ENCODE results near the gene VPS9D1.

VPS9D1 gene

DNA sequence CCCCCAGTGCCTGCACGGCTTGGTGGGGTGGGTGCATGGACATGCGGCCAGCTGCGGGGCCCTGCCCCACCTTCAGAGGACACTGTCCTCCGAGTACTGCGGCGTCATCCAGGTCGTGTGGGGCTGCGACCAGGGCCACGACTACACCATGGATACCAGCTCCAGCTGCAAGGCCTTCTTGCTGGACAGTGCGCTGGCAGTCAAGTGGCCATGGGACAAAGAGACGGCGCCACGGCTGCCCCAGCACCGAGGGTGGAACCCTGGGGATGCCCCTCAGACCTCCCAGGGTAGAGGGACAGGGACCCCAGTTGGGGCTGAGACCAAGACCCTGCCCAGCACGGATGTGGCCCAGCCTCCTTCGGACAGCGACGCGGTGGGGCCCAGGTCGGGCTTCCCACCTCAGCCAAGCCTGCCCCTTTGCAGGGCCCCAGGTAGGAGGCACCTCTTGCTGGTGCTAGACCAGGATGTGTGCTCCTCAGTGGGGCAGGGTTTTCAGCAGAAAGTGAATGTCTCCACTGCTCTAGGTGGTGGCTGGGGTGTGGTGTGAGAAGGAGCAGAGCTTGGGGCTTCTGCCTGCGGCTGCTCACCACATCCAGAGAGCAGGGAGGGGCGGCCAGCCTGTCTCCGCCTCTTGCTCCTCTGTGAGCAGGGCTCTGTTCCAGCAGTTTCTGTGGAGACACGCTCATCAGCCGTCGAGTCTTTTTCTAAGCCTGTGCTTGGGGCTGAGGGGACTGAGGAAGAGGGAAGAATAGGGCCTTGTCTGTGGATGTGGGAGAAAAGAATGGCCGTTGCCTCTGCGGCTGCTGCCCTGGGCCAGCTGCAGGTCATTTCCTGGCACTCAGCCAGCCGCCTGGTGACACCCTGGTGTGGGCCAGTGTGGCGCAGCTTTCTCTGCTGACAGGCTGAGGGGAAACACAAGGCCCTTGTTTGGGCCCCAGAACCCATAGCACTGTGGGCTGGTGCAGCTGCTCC, 2.9 kb upstream of the VPS9D1 start:
- DNase-seq (ENCODE audit: insufficient read length, low spot score): no peak
- no peak for FAIRE-seq
- no peak for TF ChIP-seq POLR2A (IDR thresholded peaks at IDR 0.05; ENCODE audit: low read depth, low read length)

DNA sequence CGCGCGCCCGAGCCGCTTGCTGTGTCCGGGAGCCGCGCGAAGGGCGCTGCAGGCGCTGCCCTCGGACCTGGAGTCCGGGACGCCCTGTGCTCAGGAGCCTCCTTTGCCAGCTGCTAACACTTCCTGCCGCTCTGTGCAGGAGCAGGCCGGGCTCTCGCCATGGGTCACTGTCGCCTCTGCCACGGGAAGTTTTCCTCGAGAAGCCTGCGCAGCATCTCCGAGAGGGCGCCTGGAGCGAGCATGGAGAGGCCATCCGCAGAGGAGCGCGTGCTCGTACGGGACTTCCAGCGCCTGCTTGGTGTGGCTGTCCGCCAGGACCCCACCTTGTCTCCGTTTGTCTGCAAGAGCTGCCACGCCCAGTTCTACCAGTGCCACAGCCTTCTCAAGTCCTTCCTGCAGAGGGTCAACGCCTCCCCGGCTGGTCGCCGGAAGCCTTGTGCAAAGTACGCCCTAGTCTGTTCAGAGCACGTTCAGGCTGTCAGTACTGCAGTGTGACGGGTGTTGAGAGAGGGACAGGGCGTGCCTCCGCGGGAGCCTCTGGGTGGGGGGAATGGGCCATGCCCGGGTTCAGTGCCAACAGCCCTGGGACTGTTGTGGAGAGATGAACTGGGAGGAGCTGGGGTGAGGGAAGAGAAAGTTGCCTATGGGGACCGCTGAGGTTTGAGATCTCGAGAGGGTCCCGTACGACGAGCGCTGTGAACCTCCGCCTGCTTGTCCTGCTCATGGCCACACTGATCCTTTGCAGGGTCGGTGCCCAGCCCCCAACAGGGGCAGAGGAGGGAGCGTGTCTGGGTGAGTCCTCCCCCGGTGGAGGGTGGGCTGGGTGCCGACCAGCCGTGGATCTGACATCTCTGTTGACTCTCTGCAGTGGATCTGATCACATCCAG, 1.9 kb upstream of the VPS9D1 start:
- no peak for TF ChIP-seq POLR2A (IDR thresholded peaks at IDR 0.05; ENCODE audit: low read depth, low read length)
- FAIRE-seq (no peak), DNase-seq (ENCODE audit: insufficient read length, low spot score) (no peak)

DNA sequence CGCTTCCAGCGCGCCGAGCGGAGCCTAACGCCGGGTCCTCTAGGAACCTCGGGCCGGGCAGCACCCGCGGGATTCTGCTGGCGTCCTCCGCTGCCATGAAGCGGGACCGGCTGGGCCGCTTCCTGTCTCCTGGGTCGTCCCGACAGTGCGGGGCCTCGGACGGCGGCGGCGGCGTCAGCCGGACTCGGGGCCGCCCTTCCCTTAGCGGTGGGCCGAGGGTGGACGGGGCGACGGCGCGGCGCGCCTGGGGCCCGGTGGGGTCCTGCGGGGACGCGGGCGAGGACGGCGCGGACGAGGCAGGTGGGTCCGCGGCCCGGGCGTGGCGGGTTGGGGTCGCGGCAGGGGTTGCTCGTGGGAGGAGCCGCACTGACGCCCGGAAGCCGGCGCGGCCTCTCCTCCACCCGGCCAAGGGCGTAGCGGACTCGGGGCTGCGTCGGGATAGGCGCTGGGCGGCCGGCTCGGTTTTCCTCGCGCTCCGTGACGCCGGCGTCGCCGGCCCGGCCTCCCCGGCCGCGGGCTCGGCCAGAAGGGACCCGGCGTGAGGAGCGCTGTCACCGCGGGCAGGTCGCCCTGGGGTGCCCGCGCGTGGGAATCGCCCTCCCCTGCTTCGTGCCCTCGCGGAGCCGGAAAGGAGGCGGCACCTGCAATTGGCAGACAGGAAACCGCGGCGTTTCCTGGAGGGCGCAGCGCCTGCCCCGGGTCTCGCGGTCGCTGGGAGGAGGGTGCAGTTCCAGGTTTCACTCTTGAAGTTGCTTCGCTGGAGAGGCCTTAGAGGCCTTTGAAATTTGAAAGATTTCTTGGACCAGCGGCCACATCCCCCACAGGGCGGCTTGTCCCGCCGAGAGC, 1.1 kb upstream of the VPS9D1 start:
- DNase-seq (ENCODE audit: insufficient read length, low spot score): no peak

DNA sequence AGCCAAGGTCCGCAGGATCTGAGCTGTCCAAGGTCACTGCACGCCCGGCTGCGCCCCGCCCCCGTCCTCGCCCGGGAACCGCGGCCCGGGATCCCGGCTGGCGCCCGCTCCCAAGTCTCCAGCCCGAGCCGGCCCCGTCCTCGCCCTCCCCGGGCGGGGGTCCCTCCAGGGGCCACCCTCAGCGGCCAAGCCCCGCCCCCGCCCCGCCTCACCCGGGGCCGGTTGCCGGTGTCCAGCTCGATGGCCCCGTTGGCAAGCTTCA, 216 bp downstream of the VPS9D1 start:
- DNase-seq (ENCODE audit: insufficient read length, low spot score): no peak
- no peak for FAIRE-seq
- no peak for TF ChIP-seq POLR2A (IDR thresholded peaks at IDR 0.05; ENCODE audit: low read depth, low read length)

More for the DNA sequence above, 1.1 kb upstream of the VPS9D1 start:
- no peak for FAIRE-seq
- peak; percentile 2; the same call in 1 of the 2 replicates for TF ChIP-seq POLR2A (IDR thresholded peaks at IDR 0.05; ENCODE audit: low read depth, low read length)

DNA sequence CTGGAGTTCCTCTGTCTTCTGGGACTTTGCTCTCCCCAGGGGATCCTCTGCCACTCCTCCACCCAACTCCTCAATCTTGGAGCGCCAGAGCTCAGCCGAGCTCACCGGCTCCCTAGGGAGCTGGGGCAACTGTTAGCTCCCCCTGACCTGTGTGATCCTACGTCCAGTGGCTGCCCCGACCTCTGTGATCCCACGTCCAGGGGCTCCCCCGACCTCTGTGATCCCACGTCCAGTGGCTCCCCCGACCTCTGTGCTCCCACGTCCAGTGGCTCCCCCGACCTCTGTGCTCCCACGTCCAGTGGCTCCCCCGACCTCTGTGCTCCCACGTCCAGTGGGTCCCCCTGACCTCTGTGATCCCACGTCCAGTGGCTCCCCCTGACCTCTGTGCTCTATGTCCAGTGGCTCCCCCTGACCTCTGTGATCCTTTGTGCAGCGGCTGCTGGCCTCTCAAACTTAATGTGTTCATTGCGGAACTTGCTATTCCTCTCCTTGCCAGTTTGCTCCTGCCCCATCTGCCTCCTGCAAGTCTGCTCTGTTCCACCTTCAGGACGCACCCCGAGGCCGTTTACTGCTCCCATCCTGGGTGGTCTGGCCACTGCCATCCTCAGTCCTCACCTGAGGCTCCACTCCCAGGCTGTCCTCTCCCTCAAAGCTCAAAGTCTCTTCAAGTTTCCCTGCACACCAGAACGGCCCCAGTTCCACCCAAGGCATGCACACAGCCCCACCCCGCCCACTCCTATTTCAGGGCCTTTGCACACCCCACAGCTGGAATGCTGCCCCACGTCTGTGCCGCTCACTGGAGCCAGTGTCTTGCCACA, 2.8 kb downstream of the VPS9D1 start:
- no peak for DNase-seq (ENCODE audit: insufficient read length, low spot score)
- no peak for TF ChIP-seq POLR2A (IDR thresholded peaks at IDR 0.05; ENCODE audit: low read depth, low read length)
- FAIRE-seq: no peak

DNA sequence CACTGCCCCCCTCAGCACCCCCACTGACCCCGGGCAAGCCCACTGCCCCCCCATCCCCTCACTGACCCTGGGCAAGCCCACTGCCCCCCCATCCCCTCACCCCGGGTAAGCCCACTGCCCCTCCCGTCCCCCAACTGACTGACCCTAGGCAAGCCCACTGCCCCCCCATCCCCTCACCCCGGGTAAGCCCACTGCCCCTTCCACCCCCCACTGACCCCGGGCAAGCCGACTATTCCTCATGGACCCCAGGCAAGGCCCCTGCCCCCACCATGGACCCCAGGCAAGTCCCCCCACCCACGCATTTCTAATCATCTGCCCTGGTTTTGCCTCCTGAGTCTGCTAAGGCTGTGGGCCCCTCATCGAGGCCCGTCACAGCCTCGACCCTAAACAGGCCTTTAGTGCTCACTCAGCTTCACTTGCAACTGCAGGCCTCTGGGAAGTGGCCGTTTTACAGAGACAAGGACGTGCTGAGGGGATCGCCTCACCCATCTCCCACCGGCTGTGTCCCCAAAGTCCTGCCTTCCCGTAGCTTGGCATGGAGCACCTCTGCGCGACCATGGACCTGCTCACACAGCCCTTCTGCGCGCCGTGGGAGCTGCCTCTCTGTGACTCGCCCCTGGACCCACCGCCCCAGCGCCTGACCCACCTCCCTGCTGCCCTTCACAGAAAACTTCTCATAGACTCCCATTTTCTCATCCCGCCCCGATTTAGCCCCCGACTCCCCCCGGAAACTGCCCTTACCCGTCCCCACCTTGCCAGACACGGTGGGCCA, 3.6 kb downstream of the VPS9D1 start:
- TF ChIP-seq POLR2A (IDR thresholded peaks at IDR 0.05; ENCODE audit: low read depth, low read length): no peak
- FAIRE-seq (no peak), DNase-seq (ENCODE audit: insufficient read length, low spot score) (no peak)

DNA sequence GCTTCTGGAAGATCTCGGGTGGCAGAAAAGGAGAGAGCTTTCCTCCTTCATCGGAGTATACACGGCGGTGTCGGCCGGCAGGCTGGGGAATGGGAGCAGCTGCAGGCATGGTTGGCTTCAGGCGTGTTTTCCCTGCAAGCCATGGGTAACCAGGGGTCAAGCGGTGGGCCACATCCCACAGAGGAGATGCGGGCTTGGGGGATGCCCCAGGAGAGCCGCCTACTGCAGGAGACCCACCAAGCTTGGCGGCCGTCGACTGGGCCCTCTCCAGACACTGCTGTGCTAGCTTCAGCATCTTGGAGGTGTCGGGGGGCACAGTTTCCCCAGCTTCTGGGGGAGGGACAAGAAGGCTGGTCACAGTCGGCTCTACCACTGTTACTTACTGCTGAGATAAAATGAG, 4.2 kb downstream of the VPS9D1 start:
- TF ChIP-seq POLR2A (IDR thresholded peaks at IDR 0.05; ENCODE audit: low read depth, low read length): no peak
- DNase-seq (ENCODE audit: insufficient read length, low spot score) (no peak), FAIRE-seq (no peak)

DNA sequence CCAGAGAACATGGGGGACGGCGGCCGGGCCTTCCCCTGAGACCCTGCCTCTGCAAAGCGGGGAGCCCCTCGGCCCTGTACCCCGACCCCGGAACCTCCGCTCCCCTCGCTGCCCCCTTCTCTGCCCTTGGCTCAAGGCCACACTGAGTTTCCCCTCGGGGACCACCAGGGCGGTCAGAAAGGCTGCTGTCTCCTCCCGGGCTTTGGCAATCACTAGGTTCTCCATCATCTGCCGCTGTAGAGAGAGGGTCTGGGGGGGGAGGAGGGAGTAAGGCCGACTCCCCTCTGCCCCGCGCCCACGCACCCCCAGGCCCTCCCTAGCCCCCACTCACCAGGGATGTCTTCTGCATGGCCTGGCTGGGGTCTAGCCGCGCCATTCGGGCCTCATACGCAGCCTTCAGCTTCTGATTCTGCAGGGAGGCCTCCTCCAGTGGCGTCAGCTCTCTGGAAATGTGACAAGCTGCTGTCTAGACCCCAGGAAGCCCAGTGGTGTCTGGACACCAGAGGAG, 8.4 kb downstream of the VPS9D1 start:
- no peak for TF ChIP-seq POLR2A (IDR thresholded peaks at IDR 0.05; ENCODE audit: low read depth, low read length)
- no peak for DNase-seq (ENCODE audit: insufficient read length, low spot score)
- FAIRE-seq: no peak

DNA sequence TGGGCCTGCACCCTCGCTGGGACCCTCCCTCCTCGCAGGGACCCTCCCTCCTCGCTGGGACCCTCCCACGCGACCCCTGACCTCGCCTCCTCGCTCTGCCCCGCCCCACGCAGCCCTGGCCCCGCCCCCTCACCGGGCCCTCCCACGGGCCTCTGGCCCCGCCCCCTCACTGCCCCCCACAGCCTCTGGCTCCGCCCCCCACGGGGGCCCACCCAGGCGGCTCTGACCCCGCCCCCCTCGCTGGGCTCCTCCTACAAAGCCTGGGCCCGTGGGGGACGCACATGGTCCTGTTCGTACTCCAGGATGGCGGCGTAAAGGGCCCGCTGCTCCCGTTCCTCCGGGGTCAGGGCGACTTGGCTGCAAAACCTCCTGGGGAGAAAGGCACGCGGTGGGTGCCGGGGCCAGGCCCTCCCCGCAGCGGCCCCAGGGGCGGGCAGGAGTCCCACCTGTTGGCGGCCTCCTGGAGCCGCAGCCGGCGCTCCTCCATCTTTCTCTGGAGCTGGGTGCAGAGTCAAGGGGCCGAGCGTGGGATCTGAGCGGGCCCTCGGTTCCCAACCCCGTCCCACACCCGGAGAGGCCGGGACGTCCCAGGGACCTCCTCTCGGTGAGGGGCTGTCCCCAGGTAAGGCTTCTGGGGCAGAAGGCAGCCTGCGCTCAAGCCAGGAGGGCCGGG, 9.0 kb downstream of the VPS9D1 start:
- no peak for TF ChIP-seq POLR2A (IDR thresholded peaks at IDR 0.05; ENCODE audit: low read depth, low read length)
- FAIRE-seq (no peak), DNase-seq (ENCODE audit: insufficient read length, low spot score) (no peak)

DNA sequence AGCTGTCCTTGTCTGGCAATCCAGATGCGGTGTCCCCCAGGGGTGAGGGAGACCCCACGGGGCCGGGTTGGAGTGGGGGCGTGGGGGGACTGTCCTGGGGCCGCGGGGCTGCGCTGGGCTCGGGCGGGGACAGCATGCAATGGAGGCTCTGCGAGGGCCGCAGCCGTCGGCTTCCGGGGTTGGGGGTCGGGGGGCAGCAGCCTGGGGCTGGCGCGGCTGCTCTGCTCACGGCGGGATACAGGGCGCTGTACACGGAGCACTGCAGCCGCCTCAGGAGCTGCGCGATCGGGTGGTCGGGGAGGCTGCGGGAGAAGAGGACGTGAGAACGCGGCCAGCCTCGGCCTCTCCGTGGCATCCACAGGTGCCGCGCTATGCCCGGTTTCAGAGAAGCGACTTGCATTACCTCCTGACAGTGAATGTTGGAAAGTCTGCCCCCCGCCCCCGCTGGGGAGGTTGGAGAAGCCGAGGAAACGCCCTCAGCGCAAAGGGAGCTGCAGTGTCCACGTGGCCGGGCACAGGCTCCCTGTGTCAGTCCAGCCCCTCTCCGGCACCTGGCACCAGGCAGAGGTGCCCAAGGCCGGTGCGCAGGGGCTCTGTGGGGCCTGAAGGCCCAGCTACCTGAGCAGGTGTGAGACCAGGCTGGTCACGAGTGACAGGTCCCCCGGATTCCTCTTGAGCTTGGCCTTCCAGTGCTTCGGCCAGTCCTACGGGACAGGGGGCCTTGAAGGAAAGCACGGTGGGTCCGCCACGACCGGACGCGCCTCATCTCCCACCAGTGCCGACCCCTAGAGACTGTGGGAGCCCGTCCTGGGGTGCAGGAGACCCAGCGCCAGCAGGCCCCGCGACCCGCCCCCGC, 9.8 kb downstream of the VPS9D1 start:
- no peak for TF ChIP-seq POLR2A (IDR thresholded peaks at IDR 0.05; ENCODE audit: low read depth, low read length)
- DNase-seq (ENCODE audit: insufficient read length, low spot score): no peak
- no peak for FAIRE-seq

All from H54 (cell line).